IMR-90 (cell line): ENCODE results near the gene KCTD3. TPM values are rescaled to one million over a fixed set of nuclear protein-coding genes. Genes with fewer than 3 reads are reported as not detected.

Source experiments
- ATAC-seq: fragments of 200-7000 bp; cut with Tn5 transposase; 2 replicates; pipeline ENCODE4 v1.9.1; 2020; ENCODE audit warnings: low read depth, mild to moderate bottlenecking, moderate library complexity
- BruUV-seq: library from RNA; stranded (reverse); fragments of 400-500 nt; replicated peaks from 2 replicates; lab custom pipeline; 2021; lab: Mats Ljungman, UMichigan
- CTCF ChIA-PET: fragments of 300-600 bp; formaldehyde crosslinking; extraction: SDS; loops from one replicate; lab custom pipeline; 2021; ENCODE audit warnings: antibody characterized with exemption; lab: Yijun Ruan, JAX
- POLR2A ChIA-PET: fragments of 300-600 bp; sonication (Branson Sonifier 250); formaldehyde crosslinking; loops from one replicate; lab custom pipeline; 2022; ENCODE audit warnings: antibody characterized with exemption; ENCODE audit not compliant: unreplicated experiment; lab: Charles Lee
- DNase-seq: peaks from one replicate; pipeline ENCODE4 v3.0.0; 2013
- H2AFZ ChIP-seq: replicated peaks from 2 replicates; pipeline ENCODE3; 2013; ENCODE audit warnings: low read length, mild to moderate bottlenecking; ENCODE audit not compliant: poor library complexity
- H2AK5ac ChIP-seq: 2 replicates; pipeline ENCODE4 v1.6.1; 2013; ENCODE audit warnings: low read depth, low read length, inconsistent platforms
- H2AK9ac ChIP-seq: replicated peaks from 2 replicates; pipeline ENCODE3; 2013; ENCODE audit warnings: mild to moderate bottlenecking, low read depth, low read length, moderate library complexity; ENCODE audit not compliant: poor library complexity
- H2BK120ac ChIP-seq: 2 replicates; pipeline ENCODE4 v1.6.1; 2013; ENCODE audit warnings: low read depth, low read length, inconsistent platforms
- H2BK15ac ChIP-seq: 3 replicates; pipeline ENCODE4 v1.6.1; 2013; ENCODE audit warnings: low read depth, low read length, inconsistent platforms
- H2BK20ac ChIP-seq: 2 replicates; pipeline ENCODE4 v1.6.1; 2013; ENCODE audit warnings: low read depth, mild to moderate bottlenecking, inconsistent platforms, low read length, moderate library complexity
- H2BK5ac ChIP-seq: 2 replicates; pipeline ENCODE4 v1.6.1; 2013; ENCODE audit warnings: mild to moderate bottlenecking, low read depth, low read length, inconsistent platforms; ENCODE audit not compliant: poor library complexity, severe bottlenecking
- H3K14ac ChIP-seq: replicated peaks from 2 replicates; pipeline ENCODE4 v1.6.1; 2013; ENCODE audit warnings: low read depth, low read length, inconsistent platforms
- H3K18ac ChIP-seq: 2 replicates; pipeline ENCODE4 v1.6.1; 2013; ENCODE audit warnings: low read depth, low read length, control low read depth
- H3K23ac ChIP-seq: 2 replicates; pipeline ENCODE4 v1.6.1; 2013; ENCODE audit warnings: low read depth, low read length, inconsistent platforms
- H3K27ac ChIP-seq: 2 replicates; pipeline ENCODE4 v1.5.1; 2013; ENCODE audit warnings: mild to moderate bottlenecking, control low read depth, low read length; ENCODE audit not compliant: insufficient read depth
- H3K27me3 ChIP-seq: 2 replicates; pipeline ENCODE4 v1.6.1; 2013; ENCODE audit warnings: low read length; ENCODE audit not compliant: control insufficient read depth, insufficient read depth
- H3K36me3 ChIP-seq: 2 replicates; pipeline ENCODE4 v1.6.1; 2013; ENCODE audit warnings: low read length, mixed read lengths; ENCODE audit not compliant: control insufficient read depth, insufficient read depth
- H3K4ac ChIP-seq: 2 replicates; pipeline ENCODE4 v1.6.1; 2013; ENCODE audit warnings: low read depth, low read length, inconsistent platforms
- H3K4me1 ChIP-seq: 2 replicates; pipeline ENCODE4 v1.6.1; 2013; ENCODE audit warnings: low read length, mixed read lengths; ENCODE audit not compliant: control insufficient read depth, insufficient read depth
- H3K4me2 ChIP-seq: 2 replicates; pipeline ENCODE4 v1.6.1; 2013; ENCODE audit warnings: low read depth, mild to moderate bottlenecking, control low read depth, low read length, moderate library complexity
- H3K4me3 ChIP-seq: 2 replicates; pipeline ENCODE4 v1.5.1; 2013; ENCODE audit warnings: low read depth, mild to moderate bottlenecking, control low read depth, low read length, moderate library complexity; ENCODE audit not compliant: insufficient read depth
- H3K56ac ChIP-seq: 2 replicates; pipeline ENCODE4 v1.6.1; 2013; ENCODE audit warnings: low read length, inconsistent platforms; ENCODE audit not compliant: insufficient read depth; ENCODE audit errors: extremely low read depth
- H3K79me1 ChIP-seq, 2 experiments: 2 replicates each; pipeline ENCODE4 v1.6.1; 2013; ENCODE audit warnings: low read length in 2 of 2, inconsistent platforms in 1 of 2, low read depth in 1 of 2
- H3K9ac ChIP-seq: 2 replicates; pipeline ENCODE4 v1.6.1; 2013; ENCODE audit warnings: low read depth, low read length, control low read depth
- H3K9me1 ChIP-seq: 2 replicates; pipeline ENCODE4 v1.6.1; 2013; ENCODE audit warnings: low read length, inconsistent platforms; ENCODE audit not compliant: insufficient read depth
- H3K9me3 ChIP-seq: 2 replicates; pipeline ENCODE4 v1.6.1; 2013; ENCODE audit warnings: low read length; ENCODE audit not compliant: control insufficient read depth, insufficient read depth
- H4K20me1 ChIP-seq: 2 replicates; pipeline ENCODE4 v1.6.1; 2013; ENCODE audit warnings: low read length, inconsistent platforms; ENCODE audit not compliant: insufficient read depth
- H4K5ac ChIP-seq: 2 replicates; pipeline ENCODE4 v1.6.1; 2013; ENCODE audit warnings: mild to moderate bottlenecking, low read depth, low read length, control low read depth
- H4K8ac ChIP-seq, 2 experiments: 2 replicates each; pipeline ENCODE4 v1.6.1; 2013; ENCODE audit warnings: low read depth in 2 of 2, low read length in 2 of 2, control low read depth in 1 of 2, inconsistent platforms in 1 of 2
- H4K91ac ChIP-seq: 2 replicates; pipeline ENCODE4 v1.6.1; 2013; ENCODE audit warnings: low read depth, low read length, inconsistent platforms; ENCODE audit not compliant: insufficient read depth
- NFE2L2 ChIP-seq: fragments of 150-350 bp; IDR thresholded peaks from 2 replicates; pipeline ENCODE4 v1.6.1; 2016; ENCODE audit warnings: low read depth, mild to moderate bottlenecking, low read length
- USF2 ChIP-seq: fragments of 150-350 bp; IDR thresholded peaks from 2 replicates; pipeline ENCODE4 v1.6.1; 2017; ENCODE audit warnings: mild to moderate bottlenecking, antibody characterized with exemption, low read length, low read depth
- WGBS, 2 experiments: methylation state at CpG; one replicate each; pipeline versions ENCODE4 v1.1.5 to v1.1.7; 2013; ENCODE audit warnings: missing lambda C conversion rate in 2 of 2; ENCODE audit not compliant: insufficient read length in 1 of 2; ENCODE audit errors: extremely low coverage in 2 of 2; 5-methylcytosine and 5-hydroxymethylcytosine counted together
- dilution Hi-C: fragments of 300-500 bp; cut with HindIII; formaldehyde crosslinking; loops from one replicate; pipeline ENCODE4 v1.14.3; 2018; ENCODE audit warnings: low sequenced_read_pairs; ENCODE audit not compliant: unreplicated experiment
- in situ Hi-C: fragments of 300-500 bp; cut with MboI; formaldehyde crosslinking; loops from 3 replicates; pipeline ENCODE4 v1.14.3; 2019; ENCODE audit warnings: low sequenced_read_pairs, inconsistent platforms, mixed read lengths
- intact Hi-C: fragments of 100-400 bp; cut with micrococcal nuclease; formaldehyde crosslinking; loops from 2 replicates; pipeline ENCODE4 v1.10.0; 2022
- polyA plus RNA-seq, 3 experiments: library from polyadenylated mRNA; depleted of rRNA; stranded (reverse); fragments of >200 nt; gene quantifications; 2 replicates each; pipeline ENCODE4 v1.2.3, GENCODE V29; 2012; ENCODE audit warnings: low replicate concordance in 1 of 3
- total RNA-seq: library from RNA; depleted of rRNA; stranded (reverse); fragments of >200 nt; gene quantifications from 2 replicates; pipeline ENCODE4 v1.2.3, GENCODE V29; 2012

The KCTD3 gene
- total and polyA plus RNA-seq, 2 of the 4 experiments (the other 2 are of a cell fraction): 43.6 to 49.5 TPM

- H3K27ac ChIP-seq: peak overlapping the region; percentile 50; the same call in 1 of the 2 replicates
- H3K18ac ChIP-seq: peak overlapping the region; percentile 79
- no peak overlapping the region for H3K4me3 ChIP-seq
- ATAC-seq: peak; percentile 50
- H3K36me3 ChIP-seq: peaks cover 7% of the 10 kb centered on the region
- H2AK5ac ChIP-seq: peak overlapping the region; percentile 29; the same call in 1 of the 2 replicates
- no peak overlapping the region for H3K9ac ChIP-seq
- peaks cover 3% of the 10 kb centered on the region; the same call in 1 of the 2 replicates for H4K20me1 ChIP-seq
- peak overlapping the region; percentile 65 for H4K5ac ChIP-seq
- WGBS, 2 experiments: no CpG with 5 or more reads among the region's 3 CpGs
- peaks cover 23% of the 10 kb centered on the region for H3K4me1 ChIP-seq
- H4K91ac ChIP-seq: no peak overlapping the region; the same call in 1 of the 2 replicates
- H3K27me3 ChIP-seq: no peaks in the 10 kb centered on the region
- H4K8ac ChIP-seq: peak overlapping the region in 1 of 2 experiments; percentile 12; a peak in 2 of 4 replicates
- H3K79me1 ChIP-seq: peaks cover 6 to 22% of the 10 kb centered on the region in 2 experiments; a peak in 3 of 4 replicates
- intact Hi-C loops (no loop called here), dilution Hi-C loops (no loop called here), in situ Hi-C loops (no loop called here)
- TF ChIP-seq USF2 (peak; percentile 9; the same call in 1 of the 2 replicates), NFE2L2 (no peak)
- ChIA-PET POLR2A (no interaction called here), CTCF (no interaction called here)
- H3K4me2 ChIP-seq: peak overlapping the region; percentile 32; the same call in 1 of the 2 replicates
- H2BK15ac ChIP-seq: no peak overlapping the region
- H3K9me3 ChIP-seq: no peaks in the 10 kb centered on the region
- no peak overlapping the region; the same call in none of the 2 replicates for H3K23ac ChIP-seq
- H2AK9ac ChIP-seq: no peak overlapping the region
- no peak overlapping the region for H3K56ac ChIP-seq
- H2BK5ac ChIP-seq: peak overlapping the region; percentile 63
- peak; percentile 78 for DNase-seq
- H3K14ac ChIP-seq: peak overlapping the region; percentile 38; the same call in 1 of the 2 replicates
- peak overlapping the region; percentile 59; the same call in 1 of the 2 replicates for H2BK120ac ChIP-seq
- H2AFZ ChIP-seq: no peak overlapping the region
- BruUV-seq: no TSS peak
- H3K4ac ChIP-seq: peak overlapping the region; percentile 48
- no peak overlapping the region for H2BK20ac ChIP-seq
- peaks cover 2% of the 10 kb centered on the region for H3K9me1 ChIP-seq
These were observed 32.4 kb downstream of the KCTD3 start for GRCh38 chr1:215599418-215600074.
